ENCODE results near the gene TNS2.

Gene TNS2

GRCh38 chr12:53113951-53114350 lies 64.1 kb downstream of the TNS2 start:
- DNase-seq: no peak

All from activated CD8-positive, alpha-beta memory T cell treated with anti-CD3 and anti-CD28 coated beads, Interleukin-2, amount 50 U/mL, for 4 hours (primary cell).